OCI-LY7 (cell line): Measurements from ENCODE around the gene ITSN1. TPM values are rescaled to one million over a fixed set of nuclear protein-coding genes. Genes with fewer than 3 reads are reported as not detected.

Source experiments
- BruUV-seq: library from RNA; stranded (reverse); fragments of 400-500 nt; replicated peaks from 2 replicates; lab custom pipeline; 2021; lab: Mats Ljungman, UMichigan
- CTCF ChIA-PET: fragments of 300-600 bp; sonication (Branson Sonifier 250); formaldehyde crosslinking; loops from one replicate; lab custom pipeline; 2022; ENCODE audit warnings: antibody characterized with exemption; ENCODE audit not compliant: unreplicated experiment; lab: Charles Lee
- POLR2A ChIA-PET: fragments of 300-600 bp; sonication (Branson Sonifier 250); formaldehyde crosslinking; loops from one replicate; lab custom pipeline; 2022; ENCODE audit warnings: antibody characterized with exemption; lab: Charles Lee
- DNase-seq: peaks from one replicate; pipeline ENCODE4 v3.0.0-alpha.2; 2015; ENCODE audit warnings: low spot score
- H2AFZ ChIP-seq: fragments of 200-600 bp; sonication (generic), shearing (Covaris generic); 2 replicates; pipeline ENCODE4 v1.6.1; 2014; ENCODE audit warnings: mild to moderate bottlenecking, antibody characterized with exemption, low read length, moderate library complexity
- H3K27ac ChIP-seq: fragments of 200-600 bp; sonication (generic); 2 replicates; pipeline ENCODE4 v1.5.1; 2014; ENCODE audit warnings: mixed run types, low read depth, mild to moderate bottlenecking, moderate library complexity, low read length, inconsistent platforms; ENCODE audit not compliant: poor library complexity, severe bottlenecking
- H3K36me3 ChIP-seq: fragments of 200-600 bp; sonication (generic); 2 replicates; pipeline ENCODE4 v1.6.1; 2014; ENCODE audit warnings: mild to moderate bottlenecking, antibody characterized with exemption, low read length, moderate library complexity, mixed read lengths; ENCODE audit not compliant: insufficient read depth
- H3K4me1 ChIP-seq: fragments of 200-600 bp; sonication (generic); 2 replicates; pipeline ENCODE4 v1.5.1; 2014; ENCODE audit warnings: mild to moderate bottlenecking, low read length; ENCODE audit not compliant: insufficient read depth, poor library complexity, severe bottlenecking
- H3K4me2 ChIP-seq: fragments of 200-600 bp; sonication (generic); 2 replicates; pipeline ENCODE4 v1.6.1; 2014; ENCODE audit warnings: mild to moderate bottlenecking, low read length
- H3K4me3 ChIP-seq: fragments of 200-600 bp; sonication (generic); 2 replicates; pipeline ENCODE4 v1.5.1; 2014; ENCODE audit warnings: mild to moderate bottlenecking, low read depth, low read length; ENCODE audit not compliant: poor library complexity, severe bottlenecking
- H3K79me2 ChIP-seq: fragments of 200-600 bp; sonication (generic); 2 replicates; pipeline ENCODE4 v1.6.1; 2016; ENCODE audit warnings: low read depth, mild to moderate bottlenecking, low read length, moderate library complexity, mixed read lengths; ENCODE audit not compliant: insufficient read depth
- H3K9me2 ChIP-seq: fragments of 200-600 bp; sonication (generic); 2 replicates; pipeline ENCODE4 v1.6.1; 2016; ENCODE audit warnings: mild to moderate bottlenecking, low read length, mixed read lengths; ENCODE audit not compliant: insufficient read depth
- H3K9me3 ChIP-seq: fragments of 200-600 bp; sonication (generic); 2 replicates; pipeline ENCODE4 v1.6.1; 2014; ENCODE audit warnings: mild to moderate bottlenecking, mixed run types, low read length, mixed read lengths
- H4K20me1 ChIP-seq: fragments of 200-600 bp; sonication (generic); 2 replicates; pipeline ENCODE4 v1.6.1; 2014; ENCODE audit warnings: mild to moderate bottlenecking, antibody characterized with exemption, low read length, moderate library complexity, mixed read lengths; ENCODE audit not compliant: insufficient read depth
- EZH2phosphoT487 ChIP-seq: fragments of 200-600 bp; sonication (generic); IDR thresholded peaks from 2 replicates; pipeline ENCODE4 v1.6.1; 2018; ENCODE audit warnings: low read depth, borderline replicate concordance, mild to moderate bottlenecking, mixed run types, antibody characterized with exemption, low read length, moderate library complexity, mixed read lengths
- intact Hi-C: fragments of 100-400 bp; cut with micrococcal nuclease; formaldehyde crosslinking; loops from one replicate; pipeline ENCODE4 v1.10.0; 2022; ENCODE audit not compliant: unreplicated experiment
- total RNA-seq, 2 experiments: library from RNA; depleted of rRNA in 1 of 2; stranded (reverse); fragments of >200 nt in 1 of 2; shearing (Covaris generic) in 1 of 2; gene quantifications; 2 replicates each; pipeline ENCODE4 v1.2.3, GENCODE V29; 2014 to 2022
- TF ChIP-seq, protein P1 (sequence below): fragments of 200-600 bp; sonication (generic); conservative IDR thresholded peaks from 2 replicates; pipeline ENCODE4 v1.5.1; 2014; ENCODE audit warnings: mild to moderate bottlenecking, antibody characterized with exemption, low read length, moderate library complexity, mixed read lengths

Gene ITSN1
- total RNA-seq, 2 experiments from 2014 or later: 0.60 to 5.9 TPM

DNA sequence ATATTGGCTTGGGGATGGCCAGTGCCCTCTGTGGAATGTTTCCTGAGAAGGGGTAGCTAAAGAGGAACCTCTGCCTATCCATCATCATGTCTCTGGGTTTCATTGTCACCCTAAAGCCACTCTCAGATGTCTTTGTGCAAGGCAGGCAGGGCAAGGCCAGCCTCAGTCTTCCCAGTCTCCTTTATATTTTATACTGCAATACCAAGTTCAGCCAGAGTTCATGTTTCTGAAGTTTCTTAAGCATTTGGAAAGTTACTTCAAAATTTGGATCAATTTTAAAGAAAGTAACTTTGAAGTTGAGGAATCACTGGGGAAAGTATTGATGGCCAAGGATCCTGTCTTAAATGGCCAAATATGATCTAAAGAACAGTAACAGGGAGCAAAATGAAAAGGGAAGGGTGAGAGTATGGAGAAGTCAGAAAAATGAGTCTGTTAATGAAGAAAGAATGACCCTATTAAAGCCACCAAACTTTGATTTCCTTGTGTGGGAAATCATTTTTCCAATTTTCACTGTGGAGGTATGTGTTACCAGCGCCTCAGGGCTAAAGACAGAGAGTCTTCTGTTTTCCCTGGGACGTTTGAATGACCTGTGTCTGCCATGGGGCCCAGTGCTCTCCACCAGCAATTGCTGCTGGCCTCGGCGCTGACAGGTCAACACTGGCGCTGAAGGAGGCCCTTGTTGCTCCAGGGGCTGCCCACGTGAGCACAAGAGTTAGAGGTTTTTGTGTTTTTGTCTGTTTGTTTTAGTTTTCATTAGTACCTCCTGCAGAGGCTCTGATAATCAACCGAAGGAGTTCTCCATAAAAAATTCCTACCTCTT is 179.4 kb downstream of the ITSN1 start:
- Histone ChIP-seq H3K9me2 (no peaks in the 10 kb centered on the region), H3K9me3 (no peaks in the 10 kb centered on the region), H3K79me2 (no peaks in the 10 kb centered on the region), H3K27ac (no peak overlapping the region), H3K4me3 (no peak overlapping the region), H3K4me1 (no peaks in the 10 kb centered on the region), H2AFZ (no peak overlapping the region), H3K36me3 (no peaks in the 10 kb centered on the region), H4K20me1 (no peaks in the 10 kb centered on the region), H3K4me2 (no peak overlapping the region)
- no TSS peak for BruUV-seq
- TF ChIP-seq, protein P1, sequence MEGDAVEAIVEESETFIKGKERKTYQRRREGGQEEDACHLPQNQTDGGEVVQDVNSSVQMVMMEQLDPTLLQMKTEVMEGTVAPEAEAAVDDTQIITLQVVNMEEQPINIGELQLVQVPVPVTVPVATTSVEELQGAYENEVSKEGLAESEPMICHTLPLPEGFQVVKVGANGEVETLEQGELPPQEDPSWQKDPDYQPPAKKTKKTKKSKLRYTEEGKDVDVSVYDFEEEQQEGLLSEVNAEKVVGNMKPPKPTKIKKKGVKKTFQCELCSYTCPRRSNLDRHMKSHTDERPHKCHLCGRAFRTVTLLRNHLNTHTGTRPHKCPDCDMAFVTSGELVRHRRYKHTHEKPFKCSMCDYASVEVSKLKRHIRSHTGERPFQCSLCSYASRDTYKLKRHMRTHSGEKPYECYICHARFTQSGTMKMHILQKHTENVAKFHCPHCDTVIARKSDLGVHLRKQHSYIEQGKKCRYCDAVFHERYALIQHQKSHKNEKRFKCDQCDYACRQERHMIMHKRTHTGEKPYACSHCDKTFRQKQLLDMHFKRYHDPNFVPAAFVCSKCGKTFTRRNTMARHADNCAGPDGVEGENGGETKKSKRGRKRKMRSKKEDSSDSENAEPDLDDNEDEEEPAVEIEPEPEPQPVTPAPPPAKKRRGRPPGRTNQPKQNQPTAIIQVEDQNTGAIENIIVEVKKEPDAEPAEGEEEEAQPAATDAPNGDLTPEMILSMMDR: no peak
- TF ChIP-seq EZH2phosphoT487: no peak
- POLR2A ChIA-PET: no interaction called here
- CTCF ChIA-PET: no interaction called here
- no peak for DNase-seq
- intact Hi-C loops: no loop called here

DNA sequence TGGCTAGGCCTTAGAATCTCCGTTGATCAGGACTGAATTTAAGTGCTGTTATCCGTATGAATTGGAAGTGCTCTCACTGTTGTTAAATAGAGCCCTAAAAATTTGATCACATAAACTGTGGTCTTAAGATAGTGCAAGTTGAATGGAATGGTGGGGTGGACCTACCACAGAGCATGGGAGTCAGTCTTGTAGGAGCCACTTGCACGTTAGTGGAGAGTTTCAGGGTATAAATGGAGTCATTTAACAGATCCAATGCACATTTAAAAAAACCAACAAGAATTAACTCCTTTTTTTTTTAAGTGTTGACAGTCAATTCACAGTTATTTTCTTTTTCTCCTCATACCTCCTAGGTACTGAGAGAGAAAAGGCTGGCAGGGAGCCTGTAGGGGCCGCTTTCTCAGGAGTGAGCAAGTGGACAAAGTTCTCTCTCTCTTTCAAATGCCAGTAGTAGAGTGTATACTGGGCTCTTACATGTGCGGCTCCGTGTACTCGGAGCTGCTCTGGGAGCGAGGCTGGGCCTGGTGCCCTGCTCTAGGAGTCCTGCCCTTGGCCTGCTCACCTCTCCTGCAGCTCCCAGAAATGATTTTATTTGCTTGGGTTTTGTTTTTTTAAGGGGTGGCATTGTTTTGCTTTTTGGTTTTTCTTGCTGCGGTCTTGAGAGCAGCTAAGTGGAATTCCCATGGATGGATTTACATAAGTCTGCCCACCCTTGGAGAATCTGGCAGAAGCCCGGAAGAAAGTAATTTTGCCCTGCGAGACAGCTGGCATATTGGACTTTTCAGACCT is 182.0 kb downstream of the ITSN1 start:
- no TSS peak for BruUV-seq
- no peaks in the 10 kb centered on the region for H3K36me3 ChIP-seq
- CTCF ChIA-PET: no interaction called here
- no peak overlapping the region for H3K4me3 ChIP-seq
- POLR2A ChIA-PET: no interaction called here
- intact Hi-C loops: no loop called here
- no peak overlapping the region for H3K27ac ChIP-seq
- no peak overlapping the region for H3K4me2 ChIP-seq
- no peaks in the 10 kb centered on the region for H4K20me1 ChIP-seq
- peaks cover 3% of the 10 kb centered on the region for H3K4me1 ChIP-seq
- no peaks in the 10 kb centered on the region for H3K9me3 ChIP-seq
- TF ChIP-seq, protein P1: no peak
- no peak for TF ChIP-seq EZH2phosphoT487
- no peak for DNase-seq
- no peaks in the 10 kb centered on the region for H3K79me2 ChIP-seq
- H3K9me2 ChIP-seq: no peaks in the 10 kb centered on the region
- no peak overlapping the region for H2AFZ ChIP-seq
